ENCODE data around the gene CGNL1. TPM values are rescaled to one million over a fixed set of nuclear protein-coding genes. Genes with fewer than 3 reads are reported as not detected.

CGNL1 gene
- total RNA-seq, 1 donor from 2014 or later, result 5.7 TPM

DNA sequence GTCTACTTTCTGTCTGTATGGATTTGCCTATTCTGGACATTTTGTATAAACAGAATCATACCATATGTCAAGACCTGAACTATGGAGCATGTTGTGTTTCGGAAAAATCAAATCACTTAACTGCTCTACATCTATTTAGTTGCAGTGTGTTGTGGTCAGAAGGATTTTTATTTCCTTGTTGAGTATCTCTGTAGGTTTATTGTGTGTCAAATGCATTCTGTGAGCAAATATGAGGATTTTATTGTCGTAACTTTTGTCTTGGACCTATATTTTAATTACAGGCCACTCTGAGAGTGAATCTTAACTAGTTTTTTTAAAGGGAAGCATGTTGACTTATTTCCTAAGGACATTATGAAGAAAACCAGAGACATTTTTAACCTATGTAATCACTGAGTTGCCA is 130.8 kb downstream of the CGNL1 start:
- DNase-seq (ENCODE audit: low spot score in 2 of 2) (no peak), FAIRE-seq (no peak)

DNA sequence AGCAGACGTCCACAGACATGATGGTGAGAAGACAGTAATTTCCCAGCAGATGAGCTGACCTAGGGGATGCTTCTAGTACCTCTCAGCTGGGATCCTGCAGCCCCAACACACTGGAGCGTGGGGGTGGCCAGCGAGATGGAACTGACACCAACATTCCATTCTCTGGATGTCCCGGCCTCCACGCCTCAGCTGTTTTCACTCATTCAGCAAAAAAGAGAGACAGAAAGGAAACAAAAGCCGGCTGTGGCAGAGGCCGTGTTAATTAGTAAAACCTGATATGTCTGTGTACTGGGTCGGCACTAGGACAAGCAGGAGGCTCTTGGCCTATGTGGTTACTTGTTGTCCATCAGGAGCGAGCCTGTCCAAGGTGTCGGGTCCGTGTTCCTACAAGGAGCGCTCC is 132.8 kb downstream of the CGNL1 start:
- FAIRE-seq (no peak), DNase-seq (ENCODE audit: low spot score in 2 of 2) (no peak)

DNA sequence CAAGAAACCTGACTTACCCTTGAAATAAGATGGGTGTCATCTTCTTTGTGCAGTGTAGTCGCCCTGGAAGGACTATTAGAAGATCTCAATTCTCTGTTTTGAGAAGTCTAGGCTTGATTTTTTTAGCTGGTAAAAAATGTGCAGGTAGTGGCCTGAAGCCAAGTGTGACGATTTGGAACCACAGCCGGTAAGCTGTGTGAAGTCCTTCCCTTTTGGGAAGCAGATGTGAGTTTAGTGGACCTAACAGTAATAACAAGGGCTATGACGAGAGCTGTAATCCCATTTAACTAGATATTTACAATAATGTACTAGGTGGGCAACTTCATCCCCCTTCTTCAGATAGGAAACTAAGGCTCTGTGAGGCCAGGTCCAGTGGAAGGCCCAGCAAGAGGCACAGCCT is 133.7 kb downstream of the CGNL1 start:
- DNase-seq (ENCODE audit: low spot score in 2 of 2) (no peak), FAIRE-seq (no peak)

DNA sequence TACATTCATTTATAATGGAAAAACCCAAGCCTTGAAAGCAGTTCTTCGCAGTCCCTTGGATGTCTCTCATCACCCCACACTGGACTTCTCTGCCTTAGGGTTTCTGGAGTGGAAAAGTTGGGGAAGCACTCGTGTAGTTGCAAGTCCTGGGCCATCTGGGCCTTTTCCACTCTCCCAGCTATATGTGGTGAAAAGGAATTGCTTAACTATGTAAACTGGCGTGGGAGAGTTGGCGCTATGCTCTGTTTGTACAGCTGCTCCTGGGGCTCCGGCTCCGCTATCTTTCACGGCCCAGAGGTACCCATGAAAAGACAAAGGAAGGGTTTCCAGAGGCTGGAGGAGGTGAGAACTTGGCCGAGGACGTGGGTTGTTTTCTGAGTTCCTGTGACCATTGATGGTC is 134.3 kb downstream of the CGNL1 start:
- FAIRE-seq (no peak), DNase-seq (ENCODE audit: low spot score in 2 of 2) (no peak)

DNA sequence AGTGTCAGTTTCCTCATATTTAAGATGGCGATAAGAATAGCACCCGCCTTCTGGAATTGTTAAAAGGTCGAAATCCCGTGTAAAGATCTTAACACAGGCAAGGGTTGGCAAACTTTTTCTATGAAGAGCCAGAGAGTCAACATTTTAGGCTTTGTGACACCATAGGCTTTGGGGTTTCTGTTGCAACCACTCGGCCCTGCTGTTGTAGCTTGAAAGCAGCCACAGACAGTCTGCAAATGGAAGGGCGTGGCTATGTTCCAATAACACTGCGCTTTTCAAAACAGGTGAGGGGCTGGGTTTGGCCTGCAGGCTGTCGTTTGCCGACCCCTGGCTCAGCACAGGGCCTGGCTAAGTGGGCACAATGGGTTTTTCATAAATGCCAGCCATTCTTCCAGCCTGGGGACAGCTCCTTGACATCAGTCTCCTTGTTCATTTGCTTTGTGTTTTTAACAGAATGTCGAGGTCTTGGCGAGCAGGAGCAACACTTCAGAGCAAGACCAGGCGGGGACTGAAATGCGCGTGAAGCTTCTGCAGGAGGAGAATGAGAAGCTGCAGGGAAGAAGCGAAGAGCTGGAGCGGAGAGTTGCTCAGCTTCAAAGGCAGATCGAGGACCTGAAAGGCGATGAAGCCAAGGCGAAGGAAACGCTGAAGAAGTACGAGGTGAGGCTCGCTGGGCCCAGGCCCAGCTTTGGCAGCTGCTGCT is 140.2 kb downstream of the CGNL1 start:
- FAIRE-seq (no peak), DNase-seq (ENCODE audit: low spot score in 2 of 2) (no peak)

DNA sequence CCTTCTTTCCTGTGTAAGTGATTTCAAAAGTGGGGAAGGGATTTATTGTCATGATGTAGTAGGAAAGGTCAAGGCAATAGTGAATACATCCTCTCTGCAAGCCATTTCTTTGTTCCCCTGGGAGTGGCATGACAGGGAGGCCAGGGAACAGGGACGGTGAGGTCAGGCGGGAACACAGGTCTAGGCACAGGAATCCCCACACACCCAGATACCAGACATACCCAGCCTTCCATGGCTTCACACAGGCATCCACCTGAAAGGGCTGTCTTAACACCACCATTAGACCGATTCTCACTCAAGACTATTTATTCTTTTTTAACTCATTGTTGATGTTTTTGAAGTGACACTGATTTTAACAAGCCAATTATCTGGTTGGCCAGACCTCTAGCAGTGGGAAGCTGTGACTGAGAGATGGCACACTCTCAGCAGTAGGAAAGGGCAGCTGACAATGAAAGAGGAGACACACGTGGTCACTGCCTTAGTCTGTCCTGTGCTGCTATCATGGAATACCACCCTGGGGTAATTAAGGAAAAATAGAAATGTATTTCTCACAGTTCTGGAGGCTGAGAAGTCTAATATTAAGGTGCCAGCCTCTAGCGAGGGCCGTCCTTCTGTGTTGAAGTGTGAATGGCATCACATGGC is 140.8 kb downstream of the CGNL1 start:
- no peak for FAIRE-seq
- no peak for DNase-seq (ENCODE audit: low spot score in 2 of 2)

DNA sequence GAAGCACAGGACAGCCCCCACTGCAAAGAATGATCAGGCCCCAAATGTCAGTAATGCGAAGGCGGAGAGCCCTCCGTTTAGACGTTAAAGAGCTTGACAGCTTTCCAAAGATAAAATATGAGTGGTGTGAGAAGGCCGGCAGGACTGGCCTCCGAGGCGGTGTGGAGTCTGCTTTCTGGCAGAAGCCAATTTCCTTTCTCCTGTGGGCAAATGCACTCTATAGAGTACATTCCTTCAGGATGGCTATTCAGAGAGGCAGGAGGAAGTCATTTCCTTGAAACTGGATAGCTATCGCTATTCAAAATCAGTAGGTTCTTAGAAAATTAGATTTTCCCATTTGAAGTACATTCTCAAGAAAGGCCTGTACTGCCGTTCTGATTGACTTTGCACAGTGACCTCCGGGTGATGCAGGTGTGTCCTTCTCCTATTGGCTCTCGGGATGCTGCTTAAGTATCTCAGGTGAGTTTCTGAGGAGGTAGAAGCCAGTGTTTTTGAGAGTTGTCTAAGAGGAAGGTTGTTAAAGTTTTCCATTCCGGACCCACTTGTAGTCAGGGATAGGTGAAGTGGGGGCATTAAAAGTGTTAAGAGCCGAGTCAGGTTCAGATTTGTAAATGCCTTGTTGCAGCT is 142.6 kb downstream of the CGNL1 start:
- no peak for FAIRE-seq
- no peak for DNase-seq (ENCODE audit: low spot score in 2 of 2)

DNA sequence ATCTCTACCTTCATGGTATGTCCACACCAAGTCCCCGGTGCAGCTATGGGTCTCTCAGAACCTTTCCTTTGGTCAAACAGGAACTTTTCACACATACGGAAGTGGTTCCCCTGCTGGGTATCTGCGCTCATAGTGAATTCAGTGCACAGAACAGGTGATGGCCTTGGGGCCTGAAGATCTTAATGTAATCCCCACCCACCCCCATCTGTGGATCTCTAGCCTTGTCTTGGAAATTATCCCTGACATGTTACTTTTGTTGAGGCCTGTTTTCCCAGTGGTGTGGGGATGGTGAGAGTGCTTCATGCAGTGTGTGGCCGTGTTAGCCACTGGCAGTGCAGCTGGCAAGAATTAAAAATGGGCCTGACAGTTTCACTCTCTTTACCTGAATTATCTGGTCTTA is 143.5 kb downstream of the CGNL1 start:
- DNase-seq (ENCODE audit: low spot score in 2 of 2) (no peak), FAIRE-seq (no peak)

DNA sequence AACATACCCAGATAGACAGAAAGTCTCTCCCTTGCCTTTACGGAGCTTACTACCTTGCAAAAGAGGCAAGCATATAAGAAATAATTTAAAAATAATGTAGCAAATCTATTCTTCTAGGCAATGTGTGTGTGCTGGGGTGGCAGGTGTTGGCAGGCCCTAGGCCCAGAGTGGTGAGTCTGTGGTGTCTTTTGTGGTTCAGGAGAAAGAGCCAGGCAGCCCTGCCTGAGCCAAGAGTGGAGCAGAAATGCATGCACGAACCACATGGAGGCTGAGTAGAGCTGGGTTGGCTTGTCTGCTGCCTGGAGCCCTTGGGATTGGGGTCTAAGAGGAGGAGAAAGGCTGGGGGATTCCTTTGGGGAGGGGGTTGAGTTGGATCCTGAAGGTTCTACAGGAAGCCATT is 145.2 kb downstream of the CGNL1 start:
- DNase-seq (ENCODE audit: low spot score in 2 of 2) (no peak), FAIRE-seq (no peak)

DNA sequence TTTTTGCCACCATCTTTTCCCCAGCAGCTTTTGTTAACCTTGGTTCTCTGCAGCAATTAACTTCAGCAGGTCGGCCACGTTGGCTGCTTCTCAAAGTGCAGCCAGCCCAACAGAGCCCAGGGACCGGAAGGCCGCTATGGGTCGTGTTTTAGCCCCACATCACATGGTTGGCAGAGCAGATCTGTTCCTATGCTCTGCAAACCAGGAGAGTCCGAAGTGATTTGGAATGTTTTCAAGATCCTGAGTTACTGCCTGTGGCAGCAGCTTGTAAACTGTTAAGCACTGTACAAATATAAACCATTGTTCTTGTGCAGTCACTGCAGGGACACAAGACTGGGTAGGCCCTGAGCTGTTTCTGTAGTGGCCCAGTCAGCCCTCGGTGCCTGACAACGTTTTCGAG is 145.8 kb downstream of the CGNL1 start:
- DNase-seq (ENCODE audit: low spot score in 2 of 2) (no peak), FAIRE-seq (no peak)

DNA sequence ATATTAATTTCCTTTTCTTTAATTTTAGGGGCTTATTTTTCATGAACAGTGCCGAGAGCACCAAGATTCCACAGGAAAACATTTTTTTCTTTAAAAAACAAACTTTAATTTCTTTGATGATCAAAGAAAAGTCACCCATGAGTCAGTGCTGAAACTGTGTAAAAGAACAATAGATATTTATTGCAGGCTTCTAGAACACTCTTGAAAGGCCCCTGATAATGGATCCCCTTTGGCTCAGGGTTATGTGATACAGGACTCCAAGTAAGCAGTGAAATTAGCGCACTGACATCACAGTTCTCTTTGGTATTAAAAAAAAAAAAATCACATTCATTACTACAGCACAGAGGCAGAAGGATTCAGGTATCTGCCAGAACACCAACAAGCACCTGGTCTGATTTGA is 149.3 kb downstream of the CGNL1 start:
- DNase-seq (ENCODE audit: low spot score in 2 of 2) (no peak), FAIRE-seq (no peak)

DNA sequence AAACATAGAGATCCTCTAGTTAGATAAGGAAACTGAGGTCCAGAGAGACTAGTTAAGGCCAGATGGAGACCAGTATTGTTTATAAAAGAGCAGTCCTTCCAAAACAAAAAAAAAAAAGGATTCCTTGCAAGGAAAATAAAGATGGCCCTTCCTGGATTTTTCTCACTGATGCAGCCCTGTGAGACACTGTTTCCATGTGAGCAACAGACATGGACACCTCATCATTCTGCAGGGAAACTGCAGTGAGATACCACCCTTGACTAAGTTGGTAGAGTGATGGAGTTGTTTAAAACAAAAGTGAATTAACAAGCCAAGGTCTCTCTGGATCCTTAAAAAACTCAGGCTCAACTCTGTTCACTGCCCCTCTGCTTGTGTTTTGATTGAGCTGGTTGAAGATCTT is 149.8 kb downstream of the CGNL1 start:
- no peak for FAIRE-seq
- DNase-seq (ENCODE audit: low spot score in 2 of 2), result no peak

DNA sequence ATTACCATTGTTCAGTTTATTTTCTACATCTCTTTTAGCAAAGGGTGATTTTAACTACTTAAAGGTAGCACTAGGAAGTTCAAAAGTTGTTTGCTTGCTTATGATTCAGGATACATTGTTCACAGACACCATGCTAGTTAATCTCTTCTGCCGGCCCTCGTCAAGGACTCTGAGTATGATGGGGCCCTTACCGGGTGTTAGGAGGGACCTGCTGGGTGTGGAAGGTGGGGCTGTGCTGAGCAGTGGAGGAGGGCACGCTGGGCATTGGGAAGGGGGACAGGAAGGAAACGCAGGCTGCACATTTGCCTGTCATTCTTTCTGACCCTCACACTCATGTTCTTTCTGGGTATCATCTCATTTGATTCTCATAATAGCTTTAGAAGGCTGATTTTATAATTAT is 150.3 kb downstream of the CGNL1 start:
- DNase-seq (ENCODE audit: low spot score in 2 of 2), result no peak
- no peak for FAIRE-seq

DNA sequence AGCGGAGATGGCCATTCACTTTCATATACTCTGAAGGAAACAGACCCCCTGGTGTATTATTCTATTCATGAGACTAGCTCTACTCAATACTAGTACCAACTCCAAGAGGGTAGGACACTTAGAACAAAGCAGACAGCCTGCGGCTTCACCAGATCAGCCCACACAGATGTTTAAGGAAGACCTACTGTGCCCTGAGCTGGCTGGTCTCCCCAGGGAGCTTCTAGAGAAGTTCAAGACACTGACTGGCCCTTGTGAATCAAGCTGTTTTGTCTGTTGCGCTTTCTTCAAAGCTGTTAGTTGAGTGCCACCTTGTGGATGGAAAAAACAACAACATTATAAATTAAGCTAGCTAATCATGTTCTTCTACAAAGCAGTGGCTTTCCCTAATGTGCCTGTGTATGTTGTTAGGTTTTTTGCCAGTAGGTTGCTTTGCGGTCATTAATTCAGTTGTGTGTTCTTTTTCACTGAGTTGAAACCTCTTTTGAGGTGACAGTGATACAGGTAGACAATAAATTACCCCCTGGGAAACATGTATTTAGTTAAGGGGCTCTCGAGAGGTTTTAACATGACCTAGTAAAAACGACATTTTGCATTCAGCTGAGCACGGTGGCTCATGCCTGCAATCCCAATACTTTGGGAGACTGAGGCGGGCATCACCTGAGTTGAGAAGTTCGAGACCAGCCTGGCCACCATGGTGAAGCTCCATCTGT is 151.2 kb downstream of the CGNL1 start:
- DNase-seq (ENCODE audit: low spot score in 2 of 2), result peak; percentile 16 to 63

DNA sequence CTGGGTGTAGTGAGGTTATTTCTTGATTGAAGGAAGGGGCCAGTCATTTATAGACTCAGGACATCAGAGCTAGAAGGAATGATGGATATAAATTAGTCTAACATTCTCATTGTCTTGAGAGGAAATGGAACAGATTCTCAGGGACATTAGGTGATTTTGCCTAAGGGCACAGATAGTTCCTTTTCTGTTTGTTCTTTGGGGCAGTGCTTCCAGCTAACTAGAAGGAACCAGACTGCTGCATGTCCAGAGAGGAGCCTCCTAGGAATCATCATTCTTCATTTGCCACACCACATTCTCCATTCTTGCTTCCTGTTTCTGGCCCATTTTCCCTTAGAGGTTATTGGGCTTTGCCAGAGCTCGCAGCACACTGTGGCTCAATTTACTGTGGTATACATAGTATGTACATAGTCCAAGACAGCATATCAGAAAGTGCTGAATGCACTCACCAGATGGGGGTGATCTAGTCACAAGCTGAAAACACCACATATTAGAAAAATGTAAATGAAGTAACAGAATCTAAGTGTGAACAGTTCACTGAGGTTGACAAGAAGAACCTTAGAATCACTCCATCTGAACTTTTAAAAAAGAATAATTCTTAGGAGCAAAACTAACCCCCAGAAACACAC is 152.7 kb downstream of the CGNL1 start:
- FAIRE-seq, result no peak
- no peak for DNase-seq (ENCODE audit: low spot score in 2 of 2)

More for the DNA sequence above, 151.2 kb downstream of the CGNL1 start:
- FAIRE-seq, result peak; percentile 21

DNA sequence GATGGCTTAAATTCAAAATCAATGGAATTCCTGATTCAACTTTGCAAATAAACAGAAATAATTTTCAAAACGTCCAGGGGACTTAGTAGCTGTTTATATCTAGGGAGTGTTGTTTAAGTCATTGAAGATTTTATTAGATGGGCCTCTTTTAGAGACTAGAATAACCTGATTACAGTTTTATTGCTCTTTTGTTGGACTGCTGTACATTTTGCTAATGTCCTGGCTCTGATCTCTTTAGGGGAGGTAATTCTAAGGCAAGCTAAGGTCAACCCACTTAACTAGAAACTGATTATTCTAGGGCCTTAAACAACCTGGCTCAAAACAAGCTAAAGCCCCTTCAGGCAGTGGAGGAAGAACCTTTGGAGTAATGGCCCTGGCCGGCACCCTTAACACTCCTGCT is 153.4 kb downstream of the CGNL1 start:
- no peak for FAIRE-seq
- no peak for DNase-seq (ENCODE audit: low spot score in 2 of 2)

DNA sequence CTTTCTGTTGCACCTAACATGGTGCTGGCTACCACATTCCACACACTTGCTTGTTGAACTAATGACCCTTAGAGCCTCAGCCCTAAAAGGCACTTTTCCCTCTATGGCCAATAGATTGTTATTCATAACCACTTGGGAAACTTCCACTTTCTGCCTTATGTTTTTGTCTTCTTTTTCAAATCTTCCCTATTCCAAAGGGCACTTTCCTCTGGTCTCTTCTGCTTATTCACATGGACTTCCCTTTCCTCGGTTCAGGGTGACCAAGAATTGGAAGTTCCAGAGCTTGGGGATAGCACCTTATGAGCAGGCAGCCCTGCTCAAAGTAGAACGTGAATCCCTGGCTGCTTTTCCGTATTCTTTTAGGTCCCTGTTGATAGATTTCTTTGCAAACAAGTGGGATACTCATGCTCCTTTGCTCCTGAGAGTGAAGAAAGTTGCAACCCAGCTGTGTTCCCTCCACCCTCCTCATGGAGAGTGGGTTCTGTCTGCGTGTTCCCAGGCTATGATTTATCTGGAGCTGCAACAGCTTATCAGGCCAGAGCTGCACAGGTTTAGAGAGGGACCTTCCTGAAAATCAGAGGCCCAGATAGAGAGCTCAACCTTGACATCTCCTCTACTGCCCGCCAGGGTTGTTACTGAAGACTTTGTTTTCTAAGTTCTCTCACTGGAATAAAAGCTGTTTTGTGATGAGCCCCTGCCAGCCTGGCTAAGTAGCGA is 156.6 kb downstream of the CGNL1 start:
- DNase-seq (ENCODE audit: low spot score in 2 of 2) (no peak), FAIRE-seq (no peak)

DNA sequence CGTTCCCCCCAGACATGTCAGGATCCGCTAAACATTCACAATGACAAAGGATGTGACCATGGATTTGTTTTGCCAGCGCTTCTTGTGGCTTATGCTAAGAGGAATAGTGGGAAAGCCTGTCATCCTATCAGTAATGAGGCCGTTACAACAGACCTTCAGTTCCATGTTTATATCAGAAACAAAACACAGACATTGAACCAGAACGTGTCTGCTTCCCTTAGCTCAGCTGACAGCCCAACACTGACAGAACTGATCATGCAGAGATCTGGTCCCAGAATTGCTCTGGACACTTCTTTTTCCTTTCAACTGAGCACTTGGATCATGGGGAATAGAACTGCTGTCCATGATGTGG is 157.1 kb downstream of the CGNL1 start:
- no peak for FAIRE-seq
- DNase-seq (ENCODE audit: low spot score in 2 of 2), result no peak

DNA sequence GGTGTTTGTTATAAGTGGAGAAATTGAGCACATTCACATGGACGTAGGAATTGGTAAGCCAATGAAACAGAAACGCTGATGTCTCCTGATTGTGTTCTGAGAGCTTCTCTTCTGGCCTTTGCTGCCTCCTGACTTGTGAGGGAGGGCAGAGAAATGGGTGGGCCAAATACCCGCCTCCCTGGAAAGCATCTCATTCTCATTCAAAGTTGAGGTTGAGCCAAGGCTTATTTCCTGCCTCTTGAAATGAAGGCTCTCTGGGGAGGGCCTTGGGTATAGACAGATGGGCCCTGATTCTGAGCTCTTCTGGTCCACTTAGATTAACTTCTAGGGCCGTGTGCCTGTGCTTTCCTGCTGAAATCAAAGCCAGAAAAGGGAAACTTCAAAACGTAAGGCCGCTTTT is 158.0 kb downstream of the CGNL1 start:
- DNase-seq (ENCODE audit: low spot score in 2 of 2), result no peak
- FAIRE-seq, result no peak

DNA sequence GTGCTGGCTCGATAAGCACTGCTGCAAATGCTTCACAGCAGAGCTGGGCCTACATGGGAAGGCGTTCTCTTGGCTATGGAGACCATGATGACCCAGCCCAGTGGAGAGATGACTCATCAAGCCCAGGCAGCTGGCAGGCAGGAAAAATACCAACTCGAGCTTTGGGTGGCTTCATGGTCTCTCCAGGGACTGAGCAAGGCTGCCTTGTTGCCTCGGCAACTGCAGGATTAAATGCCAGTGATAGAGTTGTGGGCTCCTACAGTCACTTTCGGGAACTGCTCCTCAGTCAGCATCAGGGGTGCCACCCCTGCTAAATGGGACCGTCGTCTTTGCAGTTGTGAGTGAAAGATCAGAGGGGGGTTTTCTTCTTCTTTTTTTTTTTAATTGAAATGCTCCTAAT is 160.8 kb downstream of the CGNL1 start:
- peak in 1 of 2 donors; percentile 52 for DNase-seq (ENCODE audit: low spot score in 2 of 2)
- no peak for FAIRE-seq
